ENCODE measurements around the gene TTLL9. TPM values are rescaled to one million over a fixed set of nuclear protein-coding genes. Genes with fewer than 3 reads are reported as not detected.

Gene TTLL9
- total and polyA plus RNA-seq, 4 donors: 0.06 to 0.08 TPM; not detected in 2

DNA sequence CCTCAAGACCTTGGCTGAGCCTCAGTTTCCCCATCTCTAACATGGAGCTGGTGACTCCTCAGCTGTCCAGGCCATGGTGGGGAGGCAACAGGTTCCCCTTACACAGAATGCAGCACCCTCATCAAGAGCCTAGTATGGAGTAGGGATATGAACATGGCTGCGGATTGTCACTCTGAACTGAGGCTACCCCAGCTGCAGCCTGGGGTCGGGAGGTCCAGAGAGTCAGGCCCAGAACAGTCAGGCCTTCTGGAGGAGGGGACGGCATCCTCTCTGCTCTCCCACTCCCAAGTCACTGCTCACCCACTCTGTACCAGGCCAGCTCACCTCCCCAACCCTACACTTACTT is 23.7 kb upstream of the TTLL9 start (continued):
- TF ChIP-seq REST (IDR thresholded peaks at IDR 0.05): no peak
- TF ChIP-seq FOXA2 (IDR thresholded peaks at IDR 0.05): no peak

DNA sequence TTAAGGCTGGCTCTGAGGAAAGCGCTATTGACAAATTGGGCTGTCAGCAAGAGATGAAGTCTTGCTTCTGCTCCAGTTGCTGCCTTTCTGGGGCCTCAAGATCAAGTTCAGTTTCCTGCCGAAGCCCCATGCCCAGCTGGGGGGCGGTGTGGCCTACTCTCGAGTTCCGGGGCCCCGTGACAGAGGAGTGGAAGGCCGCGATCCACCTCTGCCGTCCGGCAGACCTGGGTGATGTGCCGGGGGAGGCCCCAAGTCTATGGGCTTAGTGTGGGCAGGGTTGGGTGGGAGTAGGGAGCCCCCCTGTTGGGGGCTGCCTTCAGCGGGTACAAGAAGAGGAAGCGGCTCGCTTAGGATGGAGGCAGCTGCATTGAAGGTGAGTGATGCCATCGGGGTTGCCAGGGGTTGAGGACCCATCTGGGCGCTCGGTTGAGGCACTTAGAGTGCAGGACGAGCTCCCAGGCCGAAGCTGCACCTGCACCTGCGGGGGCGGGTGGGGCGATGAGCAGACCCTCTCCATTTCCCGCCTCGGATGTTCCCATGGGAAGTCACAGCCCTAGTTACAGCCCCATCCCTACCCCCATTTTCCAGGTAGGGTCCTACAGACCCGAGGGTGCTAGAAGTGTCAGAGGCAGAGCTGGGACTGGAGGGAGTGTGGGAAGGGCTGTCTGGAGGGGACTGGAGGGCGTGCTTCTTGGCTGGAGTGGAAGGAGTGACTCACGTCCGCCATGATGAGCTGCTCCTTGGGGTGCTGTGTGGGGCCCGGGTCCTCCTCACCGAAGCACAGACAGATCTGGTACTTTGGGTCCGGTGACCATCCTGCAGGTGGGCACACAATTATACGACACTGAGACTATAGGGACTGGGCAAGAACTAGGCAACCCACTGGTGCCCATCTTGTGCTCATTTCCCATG is 22.1 kb upstream of the TTLL9 start:
- Histone ChIP-seq H3K4me3 (ENCODE audit: low read depth in 1 of 3, low read length in 3 of 3) (no peak overlapping the region), H3K27ac (ENCODE audit: low read depth in 1 of 2, low read length in 2 of 2) (no peak overlapping the region), H3K4me1 (ENCODE audit: control insufficient read depth in 4 of 4, insufficient read depth in 4 of 4, low read length in 3 of 4) (no peaks in the 10 kb centered on the region), H3K36me3 (ENCODE audit: control insufficient read depth in 4 of 4, insufficient read depth in 3 of 4, low read depth in 1 of 4, low read length in 3 of 4) (no peaks in the 10 kb centered on the region), H3K9me3 (ENCODE audit: control insufficient read depth in 4 of 4, low read length in 3 of 4) (no peaks in the 10 kb centered on the region), H3K9ac (ENCODE audit: low read depth in 1 of 2, low read length in 2 of 2) (no peak overlapping the region), H3K27me3 (ENCODE audit: control insufficient read depth in 4 of 4, insufficient read depth in 4 of 4, low read length in 3 of 4) (peaks cover 0 to 3% (median 2%) of the 10 kb centered on the region in 4 donors)
- WGBS: 85% methylated on average over 32 of the region's 32 CpGs
- TF ChIP-seq SP1 (IDR thresholded peaks at IDR 0.05) (no peak), ATF3 (IDR thresholded peaks at IDR 0.05) (no peak), FOXA1 (IDR thresholded peaks at IDR 0.05) (no peak), FOXA2 (IDR thresholded peaks at IDR 0.05) (no peak), JUND (IDR thresholded peaks at IDR 0.05) (no peak), TAF1 (conservative IDR thresholded peaks at IDR 0.05) (no peak), HNF4A (conservative IDR thresholded peaks at IDR 0.05) (no peak), RXRA (IDR thresholded peaks at IDR 0.05) (no peak), MAX (IDR thresholded peaks at IDR 0.05) (no peak), YY1 (IDR thresholded peaks at IDR 0.05) (no peak), REST (IDR thresholded peaks at IDR 0.05) (no peak)
- TF ChIP-seq, protein P1, sequence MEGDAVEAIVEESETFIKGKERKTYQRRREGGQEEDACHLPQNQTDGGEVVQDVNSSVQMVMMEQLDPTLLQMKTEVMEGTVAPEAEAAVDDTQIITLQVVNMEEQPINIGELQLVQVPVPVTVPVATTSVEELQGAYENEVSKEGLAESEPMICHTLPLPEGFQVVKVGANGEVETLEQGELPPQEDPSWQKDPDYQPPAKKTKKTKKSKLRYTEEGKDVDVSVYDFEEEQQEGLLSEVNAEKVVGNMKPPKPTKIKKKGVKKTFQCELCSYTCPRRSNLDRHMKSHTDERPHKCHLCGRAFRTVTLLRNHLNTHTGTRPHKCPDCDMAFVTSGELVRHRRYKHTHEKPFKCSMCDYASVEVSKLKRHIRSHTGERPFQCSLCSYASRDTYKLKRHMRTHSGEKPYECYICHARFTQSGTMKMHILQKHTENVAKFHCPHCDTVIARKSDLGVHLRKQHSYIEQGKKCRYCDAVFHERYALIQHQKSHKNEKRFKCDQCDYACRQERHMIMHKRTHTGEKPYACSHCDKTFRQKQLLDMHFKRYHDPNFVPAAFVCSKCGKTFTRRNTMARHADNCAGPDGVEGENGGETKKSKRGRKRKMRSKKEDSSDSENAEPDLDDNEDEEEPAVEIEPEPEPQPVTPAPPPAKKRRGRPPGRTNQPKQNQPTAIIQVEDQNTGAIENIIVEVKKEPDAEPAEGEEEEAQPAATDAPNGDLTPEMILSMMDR (IDR thresholded peaks at IDR 0.05; ENCODE audit: low read depth, low read length, missing input control): no peak
- DNase-seq (ENCODE audit: low spot score): no peak
